Measurements from ENCODE around the gene CD53.
"Not testable (repeated sequence)": the region's sequence is repeated elsewhere in the genome, so short reads cannot be mapped to it uniquely, and the experiment has no call there.

The CD53 gene

DNA sequence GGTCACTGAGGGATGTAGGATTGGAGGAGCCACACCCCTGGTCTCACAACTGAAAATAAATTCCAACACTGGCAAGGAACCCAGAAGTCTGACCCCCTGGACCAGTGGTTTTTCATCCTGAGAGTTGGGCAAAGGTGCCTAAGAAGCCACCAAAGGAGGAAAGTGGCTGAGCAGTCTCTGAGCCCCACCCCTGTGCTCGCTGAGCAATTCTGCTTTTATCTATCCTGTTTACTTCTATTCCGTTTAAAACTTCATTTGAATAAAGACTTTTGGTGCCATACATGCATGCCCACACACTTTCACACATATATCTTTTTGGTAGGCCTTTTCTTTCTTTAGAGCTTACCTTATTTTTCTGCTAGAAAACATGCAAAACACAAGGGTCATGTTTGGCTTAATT is 13.9 kb upstream of the CD53 start:
- no peak for ATAC-seq
- no peak for TF ChIP-seq PPARA (CRISPR knock-in tag; IDR thresholded peaks at IDR 0.05; ENCODE audit: borderline replicate concordance)
- no peak for TF ChIP-seq OSR1 (CRISPR knock-in tag; IDR thresholded peaks at IDR 0.05)
- no peak for TF ChIP-seq ZNF70 (CRISPR knock-in tag; IDR thresholded peaks at IDR 0.05)
- no peak for TF ChIP-seq ZFP3 (CRISPR knock-in tag; IDR thresholded peaks at IDR 0.05)
- TF ChIP-seq ISL1 (CRISPR knock-in tag; IDR thresholded peaks at IDR 0.05): no peak
- no peak for TF ChIP-seq TOX (CRISPR knock-in tag; IDR thresholded peaks at IDR 0.05; ENCODE audit: borderline replicate concordance)
- no peak for TF ChIP-seq ARNTL (CRISPR knock-in tag; IDR thresholded peaks at IDR 0.05; ENCODE audit: borderline replicate concordance, low read depth)
- TF ChIP-seq, protein P1, sequence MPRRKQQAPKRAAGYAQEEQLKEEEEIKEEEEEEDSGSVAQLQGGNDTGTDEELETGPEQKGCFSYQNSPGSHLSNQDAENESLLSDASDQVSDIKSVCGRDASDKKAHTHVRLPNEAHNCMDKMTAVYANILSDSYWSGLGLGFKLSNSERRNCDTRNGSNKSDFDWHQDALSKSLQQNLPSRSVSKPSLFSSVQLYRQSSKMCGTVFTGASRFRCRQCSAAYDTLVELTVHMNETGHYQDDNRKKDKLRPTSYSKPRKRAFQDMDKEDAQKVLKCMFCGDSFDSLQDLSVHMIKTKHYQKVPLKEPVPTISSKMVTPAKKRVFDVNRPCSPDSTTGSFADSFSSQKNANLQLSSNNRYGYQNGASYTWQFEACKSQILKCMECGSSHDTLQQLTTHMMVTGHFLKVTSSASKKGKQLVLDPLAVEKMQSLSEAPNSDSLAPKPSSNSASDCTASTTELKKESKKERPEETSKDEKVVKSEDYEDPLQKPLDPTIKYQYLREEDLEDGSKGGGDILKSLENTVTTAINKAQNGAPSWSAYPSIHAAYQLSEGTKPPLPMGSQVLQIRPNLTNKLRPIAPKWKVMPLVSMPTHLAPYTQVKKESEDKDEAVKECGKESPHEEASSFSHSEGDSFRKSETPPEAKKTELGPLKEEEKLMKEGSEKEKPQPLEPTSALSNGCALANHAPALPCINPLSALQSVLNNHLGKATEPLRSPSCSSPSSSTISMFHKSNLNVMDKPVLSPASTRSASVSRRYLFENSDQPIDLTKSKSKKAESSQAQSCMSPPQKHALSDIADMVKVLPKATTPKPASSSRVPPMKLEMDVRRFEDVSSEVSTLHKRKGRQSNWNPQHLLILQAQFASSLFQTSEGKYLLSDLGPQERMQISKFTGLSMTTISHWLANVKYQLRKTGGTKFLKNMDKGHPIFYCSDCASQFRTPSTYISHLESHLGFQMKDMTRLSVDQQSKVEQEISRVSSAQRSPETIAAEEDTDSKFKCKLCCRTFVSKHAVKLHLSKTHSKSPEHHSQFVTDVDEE (CRISPR knock-in tag; IDR thresholded peaks at IDR 0.05): no peak
- TF ChIP-seq ESRRG (CRISPR knock-in tag; IDR thresholded peaks at IDR 0.05): no peak

DNA sequence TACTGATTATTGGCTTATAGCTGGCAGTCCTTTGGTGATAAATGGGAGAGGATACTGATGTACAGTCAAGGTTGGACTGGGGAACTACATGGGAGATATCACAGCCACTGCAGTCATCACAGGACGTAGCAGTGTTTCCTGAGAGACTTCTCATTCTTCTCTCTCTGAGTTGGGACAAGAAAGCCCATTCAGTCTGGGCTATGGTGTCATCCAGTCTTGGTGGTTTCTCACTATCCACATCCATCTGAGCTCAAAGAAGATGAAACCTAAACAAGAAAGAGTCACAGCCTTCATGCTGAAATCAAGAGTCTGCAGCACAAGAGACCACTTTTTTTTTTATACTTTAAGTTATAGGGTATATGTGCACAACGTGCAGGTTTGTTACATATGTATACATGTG is 12.8 kb upstream of the CD53 start:
- no peak for ATAC-seq
- TF ChIP-seq BACH2 (CRISPR knock-in tag; IDR thresholded peaks at IDR 0.05; ENCODE audit: borderline replicate concordance) (no peak), ISL1 (CRISPR knock-in tag; IDR thresholded peaks at IDR 0.05) (no peak), ZC3H10 (CRISPR knock-in tag; IDR thresholded peaks at IDR 0.05) (no peak), ZFP3 (CRISPR knock-in tag; IDR thresholded peaks at IDR 0.05) (no peak), PPARA (CRISPR knock-in tag; IDR thresholded peaks at IDR 0.05; ENCODE audit: borderline replicate concordance) (no peak)
- TF ChIP-seq, protein P2, sequence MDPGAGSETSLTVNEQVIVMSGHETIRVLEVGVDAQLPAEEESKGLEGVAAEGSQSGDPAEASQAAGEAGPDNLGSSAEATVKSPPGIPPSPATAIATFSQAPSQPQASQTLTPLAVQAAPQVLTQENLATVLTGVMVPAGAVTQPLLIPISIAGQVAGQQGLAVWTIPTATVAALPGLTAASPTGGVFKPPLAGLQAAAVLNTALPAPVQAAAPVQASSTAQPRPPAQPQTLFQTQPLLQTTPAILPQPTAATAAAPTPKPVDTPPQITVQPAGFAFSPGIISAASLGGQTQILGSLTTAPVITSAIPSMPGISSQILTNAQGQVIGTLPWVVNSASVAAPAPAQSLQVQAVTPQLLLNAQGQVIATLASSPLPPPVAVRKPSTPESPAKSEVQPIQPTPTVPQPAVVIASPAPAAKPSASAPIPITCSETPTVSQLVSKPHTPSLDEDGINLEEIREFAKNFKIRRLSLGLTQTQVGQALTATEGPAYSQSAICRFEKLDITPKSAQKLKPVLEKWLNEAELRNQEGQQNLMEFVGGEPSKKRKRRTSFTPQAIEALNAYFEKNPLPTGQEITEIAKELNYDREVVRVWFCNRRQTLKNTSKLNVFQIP (CRISPR knock-in tag; IDR thresholded peaks at IDR 0.05; ENCODE audit: borderline replicate concordance, low read depth): no peak

DNA sequence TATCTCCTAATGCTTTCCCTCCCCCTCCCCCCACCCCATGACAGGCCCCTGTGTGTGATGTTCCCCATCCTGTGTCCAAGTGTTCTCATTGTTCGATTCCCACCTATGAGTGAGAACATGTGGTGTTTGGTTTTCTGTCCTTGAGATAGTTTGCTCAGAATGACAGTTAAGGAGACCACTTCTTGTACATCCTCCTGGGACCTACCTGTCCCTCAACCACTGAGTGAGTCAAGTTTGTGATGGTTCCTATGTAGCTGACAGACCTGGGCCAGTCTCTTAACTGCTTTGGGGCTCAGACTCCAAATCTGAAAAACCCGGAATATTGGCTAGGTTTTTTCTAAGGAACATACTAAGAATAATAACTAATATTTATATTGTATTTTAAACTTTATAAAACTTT is 12.3 kb upstream of the CD53 start:
- ATAC-seq: not testable (repeated sequence)

DNA sequence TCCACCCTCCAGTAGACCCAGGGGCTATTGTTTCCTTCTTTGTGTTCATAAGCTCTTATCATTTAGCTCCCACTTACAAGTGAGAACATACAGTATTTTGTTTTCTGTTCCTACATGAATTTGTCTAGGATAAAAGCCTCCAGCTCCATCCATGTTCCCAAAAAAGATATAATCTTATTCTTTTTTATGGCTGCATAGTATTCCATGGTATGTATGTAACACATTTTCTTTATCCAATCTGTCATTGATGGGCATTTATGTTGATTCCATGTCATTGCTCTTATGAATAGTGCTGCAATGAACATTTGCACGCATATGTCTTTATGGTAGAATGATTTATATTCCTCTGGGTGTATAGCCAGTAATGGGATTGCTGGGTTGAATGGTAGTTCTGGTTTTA is 11.0 kb upstream of the CD53 start:
- not testable (repeated sequence) for ATAC-seq

DNA sequence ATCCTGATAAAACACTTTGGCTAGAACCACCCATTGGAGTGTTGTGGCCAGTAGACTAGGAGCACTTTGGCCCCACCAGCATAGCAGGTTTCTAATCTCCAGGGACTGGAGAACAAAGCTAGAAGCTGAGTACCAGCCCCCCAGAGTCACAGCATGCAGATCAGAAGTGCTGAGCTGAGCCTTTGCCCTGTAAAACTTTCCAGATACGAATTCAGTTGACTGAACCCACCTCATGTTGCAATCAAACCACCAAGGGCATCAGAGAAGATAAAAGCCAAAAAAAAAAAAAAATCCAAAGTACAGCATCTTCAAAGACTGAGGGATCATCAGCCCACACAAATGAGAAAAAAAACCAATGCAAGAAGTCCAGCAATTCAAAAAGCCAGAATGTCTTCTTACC is 8.7 kb upstream of the CD53 start:
- no peak for TF ChIP-seq TCF4 (CRISPR knock-in tag; IDR thresholded peaks at IDR 0.05; ENCODE audit: borderline replicate concordance)
- no peak for TF ChIP-seq ZFP3 (CRISPR knock-in tag; IDR thresholded peaks at IDR 0.05)
- TF ChIP-seq BACH2 (CRISPR knock-in tag; IDR thresholded peaks at IDR 0.05; ENCODE audit: borderline replicate concordance): no peak
- no peak for TF ChIP-seq SNAI2 (CRISPR knock-in tag; IDR thresholded peaks at IDR 0.05)
- no peak for ATAC-seq

DNA sequence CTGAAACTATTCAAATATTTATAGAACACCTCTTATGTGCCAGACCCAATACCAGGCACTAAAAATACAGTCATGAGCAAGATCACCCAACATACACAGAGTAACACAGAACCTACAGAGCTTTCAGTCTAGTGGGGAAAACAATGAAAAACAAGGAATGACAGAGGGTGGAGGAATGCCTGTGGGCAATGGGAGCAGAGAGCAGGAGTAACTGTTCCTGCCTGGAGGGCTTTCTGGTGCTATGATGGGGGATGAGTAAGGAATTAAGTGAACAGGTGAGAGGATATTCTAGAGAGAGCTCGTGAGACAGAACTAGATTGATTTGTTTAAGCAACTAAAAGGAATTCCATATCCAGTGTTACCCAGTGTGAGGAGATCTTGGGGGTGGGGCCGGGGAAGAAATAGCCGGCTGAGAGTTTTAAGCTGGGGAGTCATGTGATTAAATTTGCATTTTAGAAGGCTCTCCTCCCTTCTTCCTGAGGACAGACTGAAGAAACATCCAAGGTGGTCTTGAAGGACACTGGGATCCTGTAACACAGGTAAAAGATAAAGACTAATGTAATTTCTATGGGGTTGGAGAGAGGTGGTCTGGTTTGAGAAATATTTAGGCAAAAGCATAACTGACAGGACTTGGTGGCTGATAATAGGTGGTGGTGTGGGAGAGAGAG is 2.1 kb upstream of the CD53 start:
- ATAC-seq: no peak
- TF ChIP-seq OSR1 (CRISPR knock-in tag; IDR thresholded peaks at IDR 0.05) (no peak), TOX (CRISPR knock-in tag; IDR thresholded peaks at IDR 0.05; ENCODE audit: borderline replicate concordance) (no peak), ESRRG (CRISPR knock-in tag; IDR thresholded peaks at IDR 0.05) (no peak), ZNF70 (CRISPR knock-in tag; IDR thresholded peaks at IDR 0.05) (no peak), ISL1 (CRISPR knock-in tag; IDR thresholded peaks at IDR 0.05) (no peak), ZNF565 (CRISPR knock-in tag; conservative IDR thresholded peaks at IDR 0.05; ENCODE audit: low read depth) (no peak), ZNF8 (CRISPR knock-in tag; IDR thresholded peaks at IDR 0.05) (no peak), BACH2 (CRISPR knock-in tag; IDR thresholded peaks at IDR 0.05; ENCODE audit: borderline replicate concordance) (no peak), ARNTL (CRISPR knock-in tag; IDR thresholded peaks at IDR 0.05; ENCODE audit: borderline replicate concordance, low read depth) (no peak)
- TF ChIP-seq, protein P1 (CRISPR knock-in tag; IDR thresholded peaks at IDR 0.05): no peak
